Ectodermal cell (in vitro differentiated cells): Measurements from ENCODE around the gene PPM1H.

ENCODE experiments used
- H3K27ac ChIP-seq: 2 replicates; pipeline ENCODE4 v1.7.0; 2013; ENCODE audit warnings: mild to moderate bottlenecking, low read depth, low read length; ENCODE audit not compliant: insufficient read depth, poor library complexity, severe bottlenecking
- H3K27me3 ChIP-seq: 2 replicates; pipeline ENCODE4 v1.7.0; 2013; ENCODE audit warnings: mild to moderate bottlenecking, low read length; ENCODE audit not compliant: insufficient read depth, control insufficient read depth, poor library complexity, severe bottlenecking
- H3K36me3 ChIP-seq: one replicate; pipeline ENCODE4 v1.7.0; 2013; ENCODE audit warnings: low read length; ENCODE audit not compliant: control insufficient read depth, insufficient read depth
- H3K4me1 ChIP-seq: one replicate; pipeline ENCODE4 v1.7.0; 2013; ENCODE audit warnings: low read length; ENCODE audit not compliant: control insufficient read depth, insufficient read depth
- H3K4me3 ChIP-seq: 2 replicates; pipeline ENCODE4 v1.7.0; 2013; ENCODE audit warnings: low read depth, low read length, control low read depth; ENCODE audit not compliant: insufficient read depth
- H3K9me3 ChIP-seq: 2 replicates; pipeline ENCODE4 v1.7.0; 2013; ENCODE audit warnings: mild to moderate bottlenecking, low read length, moderate library complexity; ENCODE audit not compliant: control insufficient read depth
- WGBS, 2 experiments: methylation state at CpG; one replicate each; pipeline ENCODE4 v1.1.7; 2013; ENCODE audit warnings: missing lambda C conversion rate in 2 of 2; 5-methylcytosine and 5-hydroxymethylcytosine counted together

The PPM1H gene

GRCh38 chr12:62712681-62713573 is 222.0 kb downstream of the PPM1H start:
- H3K36me3 ChIP-seq = no peaks in the 10 kb centered on the region
- no peak overlapping the region for H3K4me3 ChIP-seq
- no peaks in the 10 kb centered on the region for H3K27me3 ChIP-seq
- H3K4me1 ChIP-seq = peaks cover 72% of the 10 kb centered on the region
- H3K9me3 ChIP-seq = no peaks in the 10 kb centered on the region
- WGBS, 2 experiments = 82 to 87% methylated on average over 8 of the region's 8 CpGs
- H3K27ac ChIP-seq = peak overlapping the region; percentile 30

GRCh38 chr12:62711631-62712241 is 223.2 kb downstream of the PPM1H start:
- Histone ChIP-seq H3K27me3 (no peaks in the 10 kb centered on the region), H3K4me3 (no peak overlapping the region), H3K36me3 (no peaks in the 10 kb centered on the region), H3K27ac (peak overlapping the region; percentile 61), H3K9me3 (no peaks in the 10 kb centered on the region), H3K4me1 (peaks cover 61% of the 10 kb centered on the region)
- WGBS, 2 experiments = 23 to 44% methylated on average over 10 of the region's 10 CpGs

- Histone ChIP-seq H3K4me3 (no peak overlapping the region), H3K27ac (no peak overlapping the region), H3K27me3 (no peaks in the 10 kb centered on the region), H3K36me3 (no peaks in the 10 kb centered on the region), H3K4me1 (peaks cover 49% of the 10 kb centered on the region), H3K9me3 (no peaks in the 10 kb centered on the region)
- 89 to 93% methylated on average over 2 of the region's 2 CpGs for WGBS, 2 experiments
These were observed 225.6 kb downstream of the PPM1H start for GRCh38 chr12:62709311-62709710.

GRCh38 chr12:62707939-62708338 is 227.0 kb downstream of the PPM1H start:
- Histone ChIP-seq H3K4me3 (no peak overlapping the region), H3K36me3 (no peaks in the 10 kb centered on the region), H3K9me3 (no peaks in the 10 kb centered on the region), H3K4me1 (peaks cover 50% of the 10 kb centered on the region), H3K27ac (no peak overlapping the region), H3K27me3 (no peaks in the 10 kb centered on the region)
- WGBS, 2 experiments = 87 to 88% methylated on average over 2 of the region's 2 CpGs

GRCh38 chr12:62705846-62706245 is 229.1 kb downstream of the PPM1H start:
- H3K27ac ChIP-seq = no peak overlapping the region

GRCh38 chr12:62703011-62703380 is 232.0 kb downstream of the PPM1H start:
- no peak overlapping the region for H3K27ac ChIP-seq
- 32 to 33% methylated on average over 4 of the region's 4 CpGs for WGBS, 2 experiments
- no peaks in the 10 kb centered on the region for H3K27me3 ChIP-seq

More at GRCh38 chr12:62705846-62706245, 229.1 kb downstream of the PPM1H start:
- H3K36me3 ChIP-seq = no peaks in the 10 kb centered on the region
- 90 to 94% methylated on average over 4 of the region's 4 CpGs for WGBS, 2 experiments
- H3K9me3 ChIP-seq = no peaks in the 10 kb centered on the region
- peaks cover 48% of the 10 kb centered on the region for H3K4me1 ChIP-seq
- H3K4me3 ChIP-seq = no peak overlapping the region
- no peaks in the 10 kb centered on the region for H3K27me3 ChIP-seq

GRCh38 chr12:62701492-62701891 is 233.5 kb downstream of the PPM1H start:
- Histone ChIP-seq H3K27me3 (no peaks in the 10 kb centered on the region), H3K36me3 (no peaks in the 10 kb centered on the region), H3K4me1 (peaks cover 37% of the 10 kb centered on the region), H3K27ac (no peak overlapping the region), H3K9me3 (no peaks in the 10 kb centered on the region), H3K4me3 (no peak overlapping the region)
- 54 to 69% methylated on average over 5 of the region's 5 CpGs for WGBS, 2 experiments

More at GRCh38 chr12:62703011-62703380, 232.0 kb downstream of the PPM1H start:
- H3K4me1 ChIP-seq = peaks cover 37% of the 10 kb centered on the region
- no peak overlapping the region for H3K4me3 ChIP-seq
- H3K9me3 ChIP-seq = no peaks in the 10 kb centered on the region
- H3K36me3 ChIP-seq = no peaks in the 10 kb centered on the region

- Histone ChIP-seq H3K36me3 (no peaks in the 10 kb centered on the region), H3K27ac (no peak overlapping the region), H3K4me1 (peaks cover 43% of the 10 kb centered on the region), H3K27me3 (no peaks in the 10 kb centered on the region), H3K9me3 (no peaks in the 10 kb centered on the region), H3K4me3 (no peak overlapping the region)
- WGBS, 2 experiments = 93 to 94% methylated on average over 5 of the region's 5 CpGs
These were observed 234.7 kb downstream of the PPM1H start for GRCh38 chr12:62700091-62700880.

- Histone ChIP-seq H3K27me3 (no peaks in the 10 kb centered on the region), H3K9me3 (no peaks in the 10 kb centered on the region), H3K4me3 (no peak overlapping the region), H3K36me3 (no peaks in the 10 kb centered on the region), H3K4me1 (peaks cover 39% of the 10 kb centered on the region), H3K27ac (no peak overlapping the region)
These were observed 236.2 kb downstream of the PPM1H start for GRCh38 chr12:62698701-62699101.

- Histone ChIP-seq H3K4me3 (no peak overlapping the region), H3K4me1 (peaks cover 35% of the 10 kb centered on the region), H3K27ac (no peak overlapping the region), H3K27me3 (no peaks in the 10 kb centered on the region), H3K36me3 (no peaks in the 10 kb centered on the region), H3K9me3 (no peaks in the 10 kb centered on the region)
- WGBS, 2 experiments = 96 to 97% methylated on average over 1 of the region's 1 CpG
These were observed 237.1 kb downstream of the PPM1H start for GRCh38 chr12:62697893-62698292.
